Activated naive CD8-positive, alpha-beta T cell treated with anti-CD3 and anti-CD28 coated beads, Interleukin-2, amount 50 U/mL, for 16 hours (primary cell): ENCODE data around the gene C11orf86.
"Not testable (repeated sequence)": the region's sequence is repeated elsewhere in the genome, so short reads cannot be mapped to it uniquely, and the experiment has no call there.

Experiments used
- DNase-seq: peaks from one replicate; pipeline ENCODE4 v3.0.0-alpha.2; 2020; ENCODE audit warnings: low read depth, low spot score

The C11orf86 gene

GRCh38 chr11:66974724-66975404 lies at the start of gene C11orf86:
Gene C11orf86 (plus strand): TSS chr11:66975304. CDS start chr11:66975363, 59 bp downstream.
- no peak for DNase-seq

GRCh38 chr11:66929753-66930152 lies 45.4 kb upstream of the C11orf86 start:
- no peak for DNase-seq

GRCh38 chr11:66932543-66932942 lies 42.6 kb upstream of the C11orf86 start:
- no peak for DNase-seq

GRCh38 chr11:66933531-66933930 lies 41.6 kb upstream of the C11orf86 start:
- DNase-seq: no peak

GRCh38 chr11:66934950-66935779 lies 39.9 kb upstream of the C11orf86 start:
- no peak for DNase-seq

GRCh38 chr11:66936311-66936711 lies 38.8 kb upstream of the C11orf86 start:
- DNase-seq: no peak

GRCh38 chr11:66937193-66937733 lies 37.8 kb upstream of the C11orf86 start:
- no peak for DNase-seq

GRCh38 chr11:66938582-66939135 lies 36.4 kb upstream of the C11orf86 start:
- no peak for DNase-seq

GRCh38 chr11:66950112-66950535 lies 25.0 kb upstream of the C11orf86 start:
- no peak for DNase-seq

- DNase-seq: no peak
These were observed 24.0 kb upstream of the C11orf86 start for GRCh38 chr11:66951135-66951534.

- no peak for DNase-seq
These were observed 23.2 kb upstream of the C11orf86 start for GRCh38 chr11:66951927-66952337.

GRCh38 chr11:66953081-66953833 lies 21.8 kb upstream of the C11orf86 start:
- DNase-seq: no peak

GRCh38 chr11:66956689-66957290 lies 18.3 kb upstream of the C11orf86 start:
- DNase-seq: no peak

- DNase-seq: no peak
These were observed 17.2 kb upstream of the C11orf86 start for GRCh38 chr11:66957971-66958231.

- DNase-seq: peak; percentile 92
These were observed 16.7 kb upstream of the C11orf86 start, which contains the start of gene PC for GRCh38 chr11:66958232-66958955. Gene PC (minus strand): TSS chr11:66958383. CDS start chr11:66872159, 86,224 bp downstream.

- no peak for DNase-seq
These were observed 16.2 kb upstream of the C11orf86 start for GRCh38 chr11:66958956-66959274.

GRCh38 chr11:66961691-66962213 lies 13.4 kb upstream of the C11orf86 start:
- not testable (repeated sequence) for DNase-seq

GRCh38 chr11:66962247-66962646 lies 12.9 kb upstream of the C11orf86 start:
- no peak for DNase-seq

GRCh38 chr11:66962801-66963200 lies 12.3 kb upstream of the C11orf86 start:
- no peak for DNase-seq

GRCh38 chr11:66964495-66964894 lies 10.6 kb upstream of the C11orf86 start:
- no peak for DNase-seq

- no peak for DNase-seq
These were observed 8.8 kb upstream of the C11orf86 start for GRCh38 chr11:66966351-66966750.
